ENCODE measurements around the gene REEP5.

- TF ChIP-seq CTCF (IDR thresholded peaks at IDR 0.05): no peak
- TF ChIP-seq POLR2AphosphoS5 (IDR thresholded peaks at IDR 0.05): no peak
Observed at GRCh38 chr5:112965733-112966306, 43.8 kb upstream of the REEP5 start.
